22Rv1 (cell line): ENCODE measurements around the gene MORF4L1.
"Not testable (repeated sequence)": the region's sequence is repeated elsewhere in the genome, so short reads cannot be mapped to it uniquely, and the experiment has no call there.

Experiments used
- H3K27ac ChIP-seq: fragments of 450-650 bp; 2 replicates; pipeline ENCODE4 v1.5.1; 2017
- ZFX ChIP-seq: fragments of 450-650 bp; IDR thresholded peaks from 2 replicates; pipeline ENCODE4 v1.6.1; 2017; ENCODE audit warnings: antibody characterized with exemption, borderline replicate concordance
- TF ChIP-seq, protein P1 (sequence below): fragments of 450-650 bp; IDR thresholded peaks from 2 replicates; pipeline ENCODE4 v1.5.1; 2017; ENCODE audit warnings: mild to moderate bottlenecking

MORF4L1 gene

DNA sequence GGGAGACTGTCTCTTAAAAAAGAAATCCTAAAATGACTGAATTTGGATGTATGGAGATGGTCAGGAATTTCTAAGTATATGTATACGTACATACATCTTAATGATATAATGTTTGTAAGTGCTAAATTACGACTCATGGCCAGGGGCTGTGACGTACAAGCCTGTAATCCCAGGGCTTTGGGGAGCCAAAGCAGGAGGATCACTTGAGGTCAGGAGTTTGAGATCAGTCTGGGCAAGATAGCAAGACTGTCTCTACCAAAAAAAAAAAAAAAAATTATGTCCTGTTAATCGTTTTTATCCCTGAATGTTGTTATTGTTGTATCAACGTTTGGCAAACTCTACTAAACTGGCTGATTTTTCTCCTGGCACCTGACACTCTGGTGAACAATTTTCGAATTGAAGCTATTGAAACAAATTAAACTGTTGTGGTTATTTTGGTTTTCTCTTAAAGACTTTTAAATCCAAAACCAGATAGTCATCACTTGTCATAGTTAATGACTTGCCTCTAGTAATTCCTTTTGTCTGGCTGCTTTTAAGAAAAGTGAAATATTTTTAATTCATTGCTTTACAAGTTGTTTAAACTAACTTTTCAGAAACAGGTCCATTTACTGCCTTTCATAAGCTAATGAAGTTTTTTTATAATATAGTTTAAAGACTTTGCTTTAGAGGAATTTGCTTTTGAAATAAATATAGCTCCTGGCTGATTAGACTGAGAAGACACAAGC, 7.0 kb downstream of the MORF4L1 start:
- TF ChIP-seq, protein P1, sequence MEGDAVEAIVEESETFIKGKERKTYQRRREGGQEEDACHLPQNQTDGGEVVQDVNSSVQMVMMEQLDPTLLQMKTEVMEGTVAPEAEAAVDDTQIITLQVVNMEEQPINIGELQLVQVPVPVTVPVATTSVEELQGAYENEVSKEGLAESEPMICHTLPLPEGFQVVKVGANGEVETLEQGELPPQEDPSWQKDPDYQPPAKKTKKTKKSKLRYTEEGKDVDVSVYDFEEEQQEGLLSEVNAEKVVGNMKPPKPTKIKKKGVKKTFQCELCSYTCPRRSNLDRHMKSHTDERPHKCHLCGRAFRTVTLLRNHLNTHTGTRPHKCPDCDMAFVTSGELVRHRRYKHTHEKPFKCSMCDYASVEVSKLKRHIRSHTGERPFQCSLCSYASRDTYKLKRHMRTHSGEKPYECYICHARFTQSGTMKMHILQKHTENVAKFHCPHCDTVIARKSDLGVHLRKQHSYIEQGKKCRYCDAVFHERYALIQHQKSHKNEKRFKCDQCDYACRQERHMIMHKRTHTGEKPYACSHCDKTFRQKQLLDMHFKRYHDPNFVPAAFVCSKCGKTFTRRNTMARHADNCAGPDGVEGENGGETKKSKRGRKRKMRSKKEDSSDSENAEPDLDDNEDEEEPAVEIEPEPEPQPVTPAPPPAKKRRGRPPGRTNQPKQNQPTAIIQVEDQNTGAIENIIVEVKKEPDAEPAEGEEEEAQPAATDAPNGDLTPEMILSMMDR = no peak
- TF ChIP-seq ZFX = no peak
- no peak overlapping the region for H3K27ac ChIP-seq

GRCh38 chr15:78880242-78880533, 7.5 kb downstream of the MORF4L1 start:
- H3K27ac ChIP-seq = no peak overlapping the region
- no peak for TF ChIP-seq ZFX
- TF ChIP-seq, protein P1 = no peak

DNA sequence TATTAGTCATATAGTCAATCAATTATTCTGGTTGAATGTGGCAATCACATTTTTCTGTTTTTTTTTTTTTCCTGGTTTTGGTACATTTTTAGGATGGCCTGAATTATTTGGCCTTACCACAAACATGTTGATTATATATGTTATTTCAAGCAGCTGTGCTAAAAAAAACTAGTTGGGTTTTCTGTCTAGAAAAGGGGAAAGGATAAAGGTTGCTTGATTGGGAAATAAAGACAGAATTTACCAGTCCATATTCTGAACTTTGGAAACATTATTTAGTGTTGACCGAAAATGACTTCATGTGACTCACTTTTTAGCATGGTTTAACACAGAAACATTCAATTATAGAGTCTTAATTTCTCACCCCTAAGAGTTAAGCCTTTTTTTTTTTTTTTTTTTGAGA, 8.1 kb downstream of the MORF4L1 start:
- no peak for TF ChIP-seq ZFX
- H3K27ac ChIP-seq = no peak overlapping the region

- H3K27ac ChIP-seq = no peak overlapping the region
- TF ChIP-seq ZFX = no peak
- TF ChIP-seq, protein P1 = no peak
Measured at GRCh38 chr15:78881681-78882080, 9.0 kb downstream of the MORF4L1 start.

DNA sequence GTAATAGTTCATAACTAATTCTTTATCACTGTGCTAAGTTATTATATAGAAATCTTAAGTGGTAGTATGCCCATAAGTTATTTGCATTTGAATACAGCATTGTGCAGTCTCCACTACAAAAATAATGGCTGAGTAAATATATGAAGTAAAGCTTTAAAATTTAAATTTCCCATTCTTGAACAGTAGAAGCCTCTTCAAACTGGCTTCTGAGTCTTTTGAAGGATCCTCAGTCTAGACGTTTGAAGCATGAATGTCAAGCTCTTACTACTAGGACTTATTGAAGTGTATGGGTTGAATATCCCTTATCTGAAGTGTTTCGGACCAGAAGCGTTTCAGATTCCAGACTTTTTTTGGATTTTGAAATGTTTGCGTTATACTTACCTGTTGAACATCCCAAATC, 16.3 kb downstream of the MORF4L1 start:
- no peak overlapping the region for H3K27ac ChIP-seq
- no peak for TF ChIP-seq ZFX
- TF ChIP-seq, protein P1 = no peak

- H3K27ac ChIP-seq = no peak overlapping the region
- TF ChIP-seq, protein P1 = no peak
- no peak for TF ChIP-seq ZFX
Measured at GRCh38 chr15:78893538-78893937, 20.8 kb downstream of the MORF4L1 start.

DNA sequence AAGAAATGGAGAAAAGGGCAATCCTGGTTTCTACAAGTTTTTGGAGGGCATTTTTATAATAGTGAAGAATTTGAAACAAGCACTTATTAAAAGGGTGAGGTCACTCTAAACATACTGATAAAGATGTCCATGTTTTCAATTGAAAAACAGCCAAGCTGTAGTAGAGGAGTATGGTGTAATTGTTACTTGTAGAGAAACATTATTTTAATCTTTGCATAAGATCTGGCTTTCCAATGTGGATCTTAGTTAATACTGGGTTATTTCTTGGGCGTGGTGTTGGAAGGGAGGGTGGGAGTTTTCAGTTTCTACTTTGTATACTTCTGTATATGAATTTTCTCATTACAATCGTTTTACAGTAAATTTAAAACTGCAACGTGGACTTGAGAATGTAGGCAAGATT, 22.8 kb downstream of the MORF4L1 start:
- no peak for TF ChIP-seq ZFX
- TF ChIP-seq, protein P1 = no peak
- H3K27ac ChIP-seq = no peak overlapping the region

- TF ChIP-seq, protein P1 = no peak
- TF ChIP-seq ZFX = no peak
- H3K27ac ChIP-seq = no peak overlapping the region
Measured at GRCh38 chr15:78898540-78898939, 25.9 kb downstream of the MORF4L1 start.

GRCh38 chr15:78900819-78901533, 28.3 kb downstream of the MORF4L1 start:
- not testable (repeated sequence) for H3K27ac ChIP-seq

GRCh38 chr15:78902281-78903032, 29.8 kb downstream of the MORF4L1 start:
- H3K27ac ChIP-seq = not testable (repeated sequence)
